Fibroblast of skin of left biceps (primary cell): ENCODE measurements around the gene STAT2.
"Not testable (repeated sequence)": the region's sequence is repeated elsewhere in the genome, so short reads cannot be mapped to it uniquely, and the experiment has no call there.

Experiments used
- DNase-seq, 2 experiments: peaks; one replicate each; pipeline ENCODE4 v3.0.0-alpha.2; 2013; ENCODE audit warnings: low read depth in 2 of 2

The STAT2 gene

DNA sequence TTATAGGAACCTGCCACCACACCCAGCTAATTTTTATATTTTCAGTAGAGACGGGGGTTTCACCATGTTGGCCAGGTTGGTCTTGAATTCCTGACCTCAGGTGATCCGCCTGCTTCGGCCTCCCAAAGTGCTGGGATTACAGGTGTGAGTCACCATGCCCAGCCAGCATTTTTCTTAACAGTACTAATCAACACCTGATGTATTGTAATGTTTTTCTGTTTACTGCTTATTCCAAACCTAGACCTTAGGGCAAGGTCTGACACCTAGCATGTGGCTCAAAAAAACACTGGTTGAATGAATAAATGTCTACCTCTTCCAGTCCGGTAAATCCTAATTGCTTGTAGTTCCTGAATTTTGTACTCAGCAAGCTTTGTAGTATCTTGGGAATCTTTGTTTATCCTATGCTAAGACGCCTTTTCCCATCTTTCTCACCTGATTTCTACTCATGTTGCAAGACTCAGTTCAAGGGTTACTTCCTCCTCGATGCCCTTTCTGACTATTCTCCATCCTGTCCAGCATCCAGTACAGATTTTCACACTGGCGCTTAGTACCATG lies 28.9 kb downstream of the STAT2 start:
- DNase-seq: no peak

DNA sequence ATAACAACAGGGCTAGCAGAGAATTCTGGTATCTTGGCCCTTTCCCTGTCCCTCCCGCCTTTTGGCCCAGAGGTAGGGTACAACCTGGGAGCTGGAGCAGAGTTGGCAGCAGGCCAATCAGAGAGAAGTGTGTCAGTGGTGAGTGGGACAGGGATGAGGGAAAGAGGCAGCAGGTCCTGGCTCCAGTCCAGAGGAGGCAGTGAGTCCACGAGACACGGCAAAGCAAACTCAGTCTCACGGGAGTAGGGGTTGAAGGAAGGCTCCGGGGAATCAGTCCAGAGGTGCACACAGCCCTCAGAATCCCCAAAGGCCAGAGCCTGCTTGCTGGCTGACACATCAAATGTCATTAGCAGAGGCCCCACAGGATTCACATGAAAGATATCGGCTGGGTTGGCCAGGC lies 33.4 kb downstream of the STAT2 start:
- DNase-seq: no peak

DNA sequence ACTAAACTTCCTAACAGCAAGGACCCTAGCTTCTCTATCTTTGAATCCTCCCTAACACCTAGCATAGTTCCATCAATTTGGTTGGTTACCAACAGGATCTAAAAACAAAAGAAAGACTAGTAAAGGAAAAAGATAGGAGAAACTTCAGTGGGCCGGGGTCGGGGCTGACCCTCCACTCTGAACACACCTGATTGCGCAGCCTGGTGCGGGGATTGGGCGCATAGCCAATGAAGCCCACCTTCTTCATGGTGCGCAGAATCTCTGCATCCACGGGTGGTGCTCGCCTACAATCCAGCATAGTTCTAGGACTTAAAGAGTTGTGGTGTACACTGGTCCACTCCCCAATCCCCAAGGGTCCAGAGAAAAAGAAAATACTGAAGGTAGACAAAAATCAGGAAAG lies 33.8 kb downstream of the STAT2 start:
- no peak for DNase-seq

DNA sequence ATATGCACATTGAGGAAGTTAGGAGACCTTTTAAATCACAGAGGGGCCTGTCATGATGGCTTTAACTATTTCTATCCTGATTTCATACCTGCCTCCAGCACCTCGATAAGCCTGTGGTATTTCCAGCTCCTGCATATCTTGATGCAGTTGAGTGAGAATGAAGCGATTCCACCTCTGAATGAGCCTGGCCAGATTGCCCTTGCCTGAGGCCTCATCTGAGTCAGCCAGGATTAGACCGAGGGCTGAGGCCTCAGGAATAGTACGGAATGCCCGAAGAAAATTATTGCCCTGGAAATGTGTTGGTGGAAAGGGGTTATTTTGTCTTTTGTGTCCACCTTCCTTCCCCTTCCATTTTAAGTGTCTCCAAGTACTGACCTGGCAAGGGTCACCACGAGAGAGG lies 35.7 kb downstream of the STAT2 start:
- no peak for DNase-seq

DNA sequence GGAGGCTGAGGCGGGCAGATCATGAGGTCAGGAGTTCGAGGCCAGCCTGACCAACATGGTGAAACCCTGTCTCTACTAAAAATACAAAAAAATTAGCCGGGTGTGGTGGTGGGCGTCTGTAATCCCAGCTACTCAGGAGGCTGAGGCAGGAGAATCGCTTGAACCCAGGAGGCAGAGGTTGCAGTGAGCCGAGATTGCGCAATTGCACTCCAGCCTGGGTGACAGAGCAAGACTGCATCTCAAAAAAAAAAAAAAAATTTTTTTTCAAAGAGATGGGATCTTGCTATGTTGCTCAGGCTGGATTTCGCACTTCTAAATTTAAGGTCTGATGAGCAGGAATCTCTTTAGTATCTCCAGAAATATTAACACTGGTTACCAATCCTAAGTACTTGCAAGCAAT lies 38.3 kb downstream of the STAT2 start:
- not testable (repeated sequence) for DNase-seq

DNA sequence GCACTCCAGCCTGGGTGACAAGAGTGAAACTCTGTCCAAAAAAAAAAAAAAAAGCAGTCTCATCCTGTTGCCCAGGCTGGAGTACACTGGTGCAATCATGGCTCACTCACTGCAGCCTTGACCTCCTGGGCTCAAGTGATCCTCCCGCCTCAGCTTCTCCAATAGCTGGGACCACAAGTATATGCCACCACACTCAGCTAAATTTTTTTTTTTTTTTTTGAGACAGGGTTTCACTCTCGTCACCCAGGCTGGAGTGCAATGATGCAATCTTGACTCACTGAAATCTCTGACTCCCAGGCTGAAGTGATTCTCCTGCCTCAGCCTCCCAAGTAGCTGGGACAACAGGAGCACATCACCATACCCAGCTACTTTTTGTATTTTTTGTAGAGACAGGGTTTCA lies 38.9 kb downstream of the STAT2 start:
- no peak for DNase-seq

DNA sequence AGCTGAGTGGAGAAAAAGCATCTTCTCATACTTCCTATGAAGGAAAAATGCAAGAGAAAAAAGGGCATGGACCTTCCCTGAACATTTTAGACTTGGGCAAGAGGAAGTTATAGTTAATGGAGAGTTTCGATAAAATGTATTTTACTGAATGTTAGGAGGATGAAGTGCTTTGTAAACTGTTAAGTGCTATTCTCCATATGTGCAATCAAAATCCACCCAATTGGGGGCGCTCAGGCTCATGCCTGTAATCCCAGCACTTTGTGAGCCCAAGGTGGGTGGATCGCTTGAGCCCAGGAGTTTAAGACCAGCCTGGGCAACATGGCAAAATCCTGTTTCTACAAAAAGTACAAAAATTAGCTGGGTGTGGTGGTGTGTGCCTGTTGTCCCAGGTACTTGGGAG lies 42.2 kb downstream of the STAT2 start:
- no peak for DNase-seq

DNA sequence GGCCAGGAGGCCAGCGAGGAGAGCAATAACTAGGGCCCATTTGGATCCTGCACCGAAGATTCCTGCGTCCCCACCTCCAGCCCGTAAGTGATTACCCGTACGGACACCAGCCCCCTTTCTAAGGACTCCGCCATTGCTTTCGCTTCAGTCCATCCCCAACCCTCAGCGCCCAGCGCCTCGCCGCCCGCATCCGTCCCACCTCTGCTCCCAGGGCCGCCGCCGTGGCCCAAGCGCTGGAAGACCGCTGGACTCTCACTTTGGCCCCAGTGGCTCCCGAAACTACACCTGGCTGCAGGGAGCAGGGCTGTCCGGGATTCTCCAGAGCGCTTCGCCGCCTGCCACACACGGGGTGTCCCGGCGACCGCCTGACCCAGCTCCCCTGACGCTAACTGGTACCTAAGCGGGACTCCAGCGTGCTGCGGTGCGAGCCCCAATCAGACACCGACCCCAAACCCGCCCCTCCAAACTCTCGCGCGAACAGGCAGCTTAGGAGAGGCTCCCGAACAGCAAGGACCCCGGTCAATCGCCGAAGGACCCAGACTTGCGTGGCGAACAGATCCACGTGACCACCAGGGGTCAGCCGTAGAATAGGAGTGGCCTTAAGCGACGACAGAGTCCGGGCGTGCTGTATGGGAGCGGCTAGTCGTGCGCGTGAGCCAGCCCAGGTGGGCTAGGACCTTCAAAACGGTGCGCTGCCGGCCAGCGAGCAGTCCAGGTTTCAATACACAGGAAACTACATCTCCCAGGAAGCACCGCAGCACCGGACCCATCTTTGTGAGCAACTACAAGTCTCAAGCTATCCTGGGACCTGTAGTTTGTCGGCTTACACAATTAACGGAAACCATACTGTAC lies 44.1 kb downstream of the STAT2 start, which contains the start of gene CNPY2:
CNPY2 (minus strand) TSS at position 367 of the 852 bp plus-strand sequence. CDS start 771 bp downstream, outside the sequence.
- peak; percentile 86 to 87 for DNase-seq

DNA sequence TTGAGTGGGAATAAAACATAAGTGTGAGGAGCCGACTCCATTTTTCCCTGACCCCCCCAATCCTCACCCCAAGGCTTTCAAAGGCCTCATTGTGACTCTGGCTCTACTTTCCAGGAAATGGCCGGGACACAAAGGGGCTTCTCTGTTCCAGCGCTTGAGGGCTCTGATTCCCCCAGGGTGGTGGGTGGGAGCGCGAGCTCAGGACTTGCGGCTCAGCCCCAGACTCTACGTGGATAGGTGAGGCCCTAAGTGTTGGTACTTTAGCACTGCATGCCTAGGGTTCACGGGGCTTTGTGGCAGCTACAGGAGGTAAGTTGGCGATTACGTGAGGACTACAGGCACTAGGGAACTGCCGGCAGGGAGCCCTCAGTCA lies 44.7 kb downstream of the STAT2 start:
- DNase-seq: no peak

DNA sequence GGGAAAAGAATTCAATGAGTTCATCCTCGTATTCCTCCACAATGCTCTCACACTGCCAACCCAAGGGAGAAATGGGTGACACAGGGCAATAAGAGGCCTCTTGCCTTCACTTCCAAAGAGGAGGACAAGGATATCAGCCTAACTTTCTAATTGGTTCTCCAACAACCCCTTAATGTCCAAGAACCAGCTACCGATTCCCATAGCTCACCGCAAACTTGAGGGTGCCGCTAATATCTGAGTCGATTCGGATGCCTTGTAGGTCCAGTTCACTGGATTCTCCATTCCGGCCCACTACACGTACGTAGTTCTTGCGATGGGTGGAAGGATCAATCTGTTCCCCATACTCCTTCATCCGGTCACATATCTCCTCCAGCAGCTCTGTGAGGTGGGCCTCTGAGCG lies 48.9 kb downstream of the STAT2 start:
- DNase-seq: no peak

DNA sequence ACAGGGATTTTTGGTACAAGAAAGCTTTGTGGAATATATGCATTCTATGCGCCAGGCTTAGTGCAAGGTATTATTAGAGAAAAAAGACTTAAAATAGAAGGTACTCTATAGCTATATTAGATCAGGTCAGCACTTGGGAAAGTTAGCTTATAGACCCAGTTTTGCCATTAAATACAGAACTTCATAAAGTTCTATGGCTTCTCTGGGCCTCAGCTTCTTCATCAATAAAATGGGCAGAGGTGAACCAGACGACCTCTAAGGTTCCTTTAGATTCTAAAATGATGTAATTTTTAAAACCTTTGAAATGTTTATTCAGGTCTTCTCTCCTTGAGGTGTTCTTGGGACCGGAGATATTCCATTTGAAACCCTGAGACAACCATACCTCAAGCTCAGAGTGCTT lies 51.2 kb downstream of the STAT2 start:
- no peak for DNase-seq

DNA sequence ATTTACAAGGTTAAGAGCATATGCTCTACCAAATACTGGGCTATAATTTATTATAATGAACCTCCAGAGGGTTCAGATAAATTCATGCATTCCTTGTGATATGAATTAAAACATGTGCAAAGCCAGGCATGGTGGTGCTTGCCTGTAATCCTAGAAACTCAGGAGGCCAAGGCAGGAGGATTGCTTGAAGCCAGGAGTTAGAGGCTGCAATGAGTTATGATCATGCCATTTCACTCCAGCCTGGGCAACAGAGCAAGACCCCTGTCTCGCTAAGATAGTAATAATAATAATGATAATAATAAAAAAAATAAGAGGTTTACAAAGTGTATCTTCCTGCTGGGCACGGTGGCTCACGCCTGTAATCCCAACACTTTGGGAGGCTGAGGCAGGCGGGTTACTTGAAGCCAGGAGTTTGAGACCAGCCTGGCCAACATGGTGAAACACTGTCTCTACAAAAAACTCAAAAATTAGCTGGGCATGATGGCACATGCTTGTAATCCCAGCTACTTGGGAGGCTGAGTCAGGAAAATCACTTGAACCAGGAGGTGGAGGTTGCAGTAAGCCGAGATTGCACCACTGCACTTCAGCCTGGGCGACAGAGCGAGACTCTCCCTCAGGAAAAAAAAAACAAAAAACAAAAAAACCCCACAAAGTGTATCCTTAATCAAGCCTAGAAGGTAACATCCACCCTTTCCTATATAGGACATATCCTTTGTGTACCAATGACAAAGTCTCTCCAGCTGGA lies 52.5 kb downstream of the STAT2 start:
- no peak for DNase-seq

DNA sequence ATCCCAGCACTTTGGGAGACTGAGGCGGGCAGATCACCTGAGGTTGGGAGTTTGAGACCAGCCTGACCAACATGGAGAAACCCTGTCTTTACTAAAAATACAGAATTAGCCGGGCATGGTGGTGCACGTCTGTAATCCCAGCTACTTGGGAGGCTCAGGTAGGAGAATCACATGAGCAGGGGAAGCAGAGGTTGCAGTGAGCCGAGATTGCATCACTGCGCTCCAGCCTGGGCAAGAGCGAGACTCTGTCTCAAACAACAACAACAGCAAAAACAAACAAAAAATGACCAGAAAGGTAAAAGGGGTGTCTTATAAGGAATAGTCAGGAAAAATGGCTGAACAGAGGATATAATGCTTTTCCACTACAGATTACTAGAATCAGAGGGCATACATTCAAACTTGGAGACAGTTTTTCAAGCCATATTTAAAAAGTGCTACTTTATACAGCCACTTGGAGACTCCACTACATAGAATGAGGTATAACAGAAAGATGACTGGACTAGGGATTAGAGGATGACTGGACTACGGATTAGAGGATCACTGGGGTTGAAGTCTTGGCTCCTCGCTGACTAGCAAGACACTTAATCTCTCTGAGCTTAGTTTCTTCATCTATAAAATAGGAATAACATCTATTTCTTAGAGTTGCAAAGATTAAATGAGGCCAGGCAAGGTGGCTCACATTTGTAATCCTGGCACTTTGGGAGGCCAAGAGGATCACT lies 54.9 kb downstream of the STAT2 start:
- no peak for DNase-seq

DNA sequence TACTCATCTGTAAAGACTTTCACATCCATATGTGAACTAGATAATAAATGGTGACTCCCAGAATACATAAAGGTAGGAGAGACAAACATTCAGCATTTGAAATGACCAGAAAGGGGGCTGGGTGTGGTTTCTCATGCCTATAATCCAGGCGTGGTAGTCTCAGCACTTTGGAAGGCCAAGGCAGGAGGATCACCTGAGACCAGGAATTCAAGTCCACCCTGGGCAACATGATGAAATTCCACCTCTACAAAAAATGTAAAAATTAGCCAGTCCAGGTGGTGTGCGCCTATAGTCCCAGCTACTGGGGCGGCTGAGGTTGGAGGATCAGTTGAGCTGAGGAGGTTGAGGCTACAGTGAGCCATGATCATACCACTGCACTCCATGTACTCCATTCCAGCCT lies 55.6 kb downstream of the STAT2 start:
- DNase-seq: no peak

DNA sequence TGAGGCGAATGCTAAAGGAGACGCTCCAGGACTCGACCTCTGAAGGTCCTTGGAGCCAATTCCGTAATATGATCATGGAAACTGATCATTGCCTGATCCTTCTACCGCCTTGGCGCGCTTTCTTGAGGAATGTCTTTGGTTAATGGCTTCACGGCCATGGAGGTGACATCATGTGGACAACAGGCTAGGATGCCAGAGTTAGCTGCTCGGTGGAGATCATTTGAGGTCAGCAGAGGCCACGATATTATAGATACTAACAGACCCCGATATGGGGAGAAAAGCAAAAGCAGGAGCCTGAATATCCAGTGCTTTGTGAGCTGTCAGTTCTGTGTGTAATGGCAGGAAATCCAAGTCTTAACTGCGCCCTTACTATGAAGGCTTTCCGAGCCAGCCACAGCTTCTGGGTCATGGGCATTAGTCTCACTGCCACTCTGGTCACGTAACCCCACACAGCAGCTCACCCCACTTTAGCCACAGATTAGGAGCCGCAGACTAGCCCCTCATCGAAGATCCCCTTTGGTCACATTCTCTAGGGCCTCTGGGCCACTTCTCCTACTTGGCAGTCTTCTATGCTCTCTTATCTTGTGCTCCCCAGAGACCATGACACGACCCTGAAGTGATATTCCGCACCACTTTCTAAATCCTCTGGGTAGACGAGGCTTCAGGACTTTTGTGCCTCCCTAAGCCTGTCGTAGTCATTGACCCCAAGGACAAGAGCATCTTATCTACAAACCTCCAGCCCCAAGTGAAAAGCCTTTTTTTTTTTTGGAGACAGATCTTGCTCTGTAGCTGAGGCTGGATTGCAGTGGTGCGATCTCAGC lies 59.1 kb downstream of the STAT2 start:
- peak in 1 of 2 experiments; percentile 13 for DNase-seq

DNA sequence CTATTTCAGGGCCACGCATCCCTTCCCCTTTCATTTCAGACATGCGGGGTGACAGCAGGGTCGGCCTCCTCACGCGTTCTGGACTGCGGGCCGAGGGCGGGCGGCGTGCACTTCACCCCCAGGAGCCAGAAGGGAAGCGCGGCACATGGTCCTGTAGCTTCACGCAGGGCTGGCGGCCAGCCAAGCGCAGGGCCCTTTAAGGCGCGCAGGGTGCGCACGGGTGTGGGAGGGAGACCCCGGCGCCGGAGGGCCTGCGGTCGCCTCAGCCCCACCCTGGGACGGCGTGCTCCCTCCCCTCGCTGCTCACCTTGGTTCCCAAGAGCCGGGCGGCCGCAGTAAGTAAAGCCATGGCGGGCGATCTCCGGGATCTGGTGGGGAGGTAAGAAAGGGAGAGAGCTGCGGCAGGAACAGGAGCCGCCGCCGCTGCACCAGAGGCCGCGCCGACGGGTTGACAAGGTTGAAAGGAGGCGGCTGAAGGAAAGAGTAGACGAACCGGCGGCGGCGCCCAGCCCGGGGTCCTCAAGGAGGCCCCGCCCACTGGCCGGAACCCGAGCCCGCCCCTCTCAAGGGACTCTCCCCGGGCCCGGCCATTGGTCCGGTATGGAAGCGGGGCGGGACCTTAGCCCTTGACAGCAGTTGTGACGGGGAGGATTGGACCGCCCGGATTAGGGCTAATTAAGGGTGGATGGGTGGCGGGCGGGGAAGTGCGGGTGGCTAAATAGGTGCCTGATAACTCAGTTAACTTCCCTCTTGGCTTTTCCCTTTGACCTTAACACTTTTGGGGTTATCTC lies 59.9 kb downstream of the STAT2 start, which contains the start of gene CS:
CS (minus strand) TSS at position 478 of the 791 bp plus-strand sequence; CDS start at position 349, 129 bp downstream.
- peak; percentile 93 to 94 for DNase-seq

DNA sequence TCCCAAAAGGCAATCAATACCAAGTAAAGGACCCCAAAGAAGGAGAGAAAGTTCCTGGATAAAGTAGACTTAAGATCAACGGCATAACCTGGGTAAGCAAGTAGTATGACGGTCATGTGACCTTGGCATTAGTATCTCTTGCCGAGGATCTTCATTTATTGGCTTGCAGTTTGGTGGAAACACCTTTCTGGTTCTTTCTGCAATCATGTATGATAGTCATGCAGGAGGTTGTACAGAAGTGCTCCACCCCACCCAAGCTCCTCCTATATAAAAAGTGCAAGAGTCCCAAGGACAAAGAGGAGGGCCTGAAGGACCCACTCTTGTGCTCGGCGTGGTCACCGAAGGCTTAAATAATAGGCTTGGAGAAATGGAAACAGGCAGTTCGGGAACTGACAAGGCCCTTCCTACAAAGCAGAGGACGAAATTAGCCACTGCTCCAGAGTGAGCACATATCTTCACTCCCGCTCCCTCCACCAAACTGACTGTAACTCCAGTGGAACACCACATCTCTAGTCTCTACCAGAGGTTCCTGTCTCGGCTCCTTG lies 60.5 kb downstream of the STAT2 start:
- DNase-seq: no peak

DNA sequence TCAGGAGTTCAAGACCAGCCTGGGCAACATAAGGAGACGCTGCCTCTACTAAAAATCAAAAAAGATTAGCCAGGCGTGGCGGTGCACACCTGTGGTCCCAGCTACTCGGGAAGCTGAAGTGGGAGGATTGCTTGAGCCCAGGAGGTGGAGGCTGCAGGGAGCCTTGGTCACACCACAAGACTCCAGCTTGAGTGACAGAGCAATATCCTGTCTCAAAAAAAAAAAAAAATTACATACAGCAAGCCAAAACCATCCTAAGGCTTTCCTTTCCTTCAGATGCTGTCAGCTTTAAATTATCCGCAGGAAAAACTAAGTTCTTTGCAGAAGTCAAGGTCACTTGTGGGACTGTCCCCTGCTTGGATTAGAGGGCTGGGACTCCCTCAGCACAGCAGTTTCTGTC lies 61.1 kb downstream of the STAT2 start:
- DNase-seq: no peak

DNA sequence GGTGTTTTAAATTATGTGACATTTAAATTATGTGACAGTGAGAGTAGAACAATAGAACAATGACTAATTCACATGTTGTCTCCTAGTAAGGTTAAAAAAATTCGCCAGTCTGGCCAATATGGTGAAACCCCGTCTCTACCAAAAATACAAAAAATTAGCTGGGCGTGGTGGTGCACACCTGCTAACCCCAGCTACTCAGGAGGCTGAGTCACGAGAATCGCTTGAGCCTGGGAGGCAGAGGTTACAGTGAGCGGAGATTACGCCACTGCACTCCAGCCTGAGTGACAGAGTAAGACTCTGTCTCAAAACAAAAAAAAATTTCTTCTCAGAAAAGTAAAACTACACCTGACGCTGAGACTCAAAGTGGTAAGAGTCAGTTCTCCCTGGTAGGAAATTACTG lies 62.5 kb downstream of the STAT2 start:
- no peak for DNase-seq

DNA sequence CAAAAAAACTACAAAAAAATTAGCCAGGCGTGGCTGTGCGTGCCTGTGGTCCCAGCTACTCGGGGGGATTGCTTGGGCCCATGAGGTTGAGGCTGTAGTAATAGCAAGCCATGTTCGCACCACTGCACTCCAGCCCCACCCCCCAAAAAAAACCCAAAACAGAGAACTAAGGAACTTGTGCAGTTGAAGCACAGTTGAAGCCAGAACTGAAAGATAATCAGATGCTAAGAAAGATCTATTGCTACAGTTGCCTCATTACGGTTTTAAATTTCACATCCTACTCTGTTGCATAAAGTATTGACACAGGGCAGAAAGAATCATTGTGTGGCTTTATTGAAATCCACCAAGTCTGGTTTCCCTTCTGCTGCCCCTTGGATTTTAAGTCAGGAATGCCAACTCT lies 63.6 kb downstream of the STAT2 start:
- DNase-seq: no peak
